ENCODE results near the gene CCDC144A. TPM values are rescaled to one million over a fixed set of nuclear protein-coding genes. Genes with fewer than 3 reads are reported as not detected.
A peak's percentile ranks its signal among the peaks of the same experiment; 100 is the strongest.
"Not testable (repeated sequence)": the region's sequence is repeated elsewhere in the genome, so short reads cannot be mapped to it uniquely, and the experiment has no call there.

CCDC144A gene
- total RNA-seq, 1 donor from 2014 or later, result 1.8 TPM

GRCh38 chr17:16750515-16750914 lies 60.5 kb downstream of the CCDC144A start:
- ATAC-seq (ENCODE audit: poor library complexity); DNase-seq; intact Hi-C loops (cut with DNase I): not testable (repeated sequence)

DNA sequence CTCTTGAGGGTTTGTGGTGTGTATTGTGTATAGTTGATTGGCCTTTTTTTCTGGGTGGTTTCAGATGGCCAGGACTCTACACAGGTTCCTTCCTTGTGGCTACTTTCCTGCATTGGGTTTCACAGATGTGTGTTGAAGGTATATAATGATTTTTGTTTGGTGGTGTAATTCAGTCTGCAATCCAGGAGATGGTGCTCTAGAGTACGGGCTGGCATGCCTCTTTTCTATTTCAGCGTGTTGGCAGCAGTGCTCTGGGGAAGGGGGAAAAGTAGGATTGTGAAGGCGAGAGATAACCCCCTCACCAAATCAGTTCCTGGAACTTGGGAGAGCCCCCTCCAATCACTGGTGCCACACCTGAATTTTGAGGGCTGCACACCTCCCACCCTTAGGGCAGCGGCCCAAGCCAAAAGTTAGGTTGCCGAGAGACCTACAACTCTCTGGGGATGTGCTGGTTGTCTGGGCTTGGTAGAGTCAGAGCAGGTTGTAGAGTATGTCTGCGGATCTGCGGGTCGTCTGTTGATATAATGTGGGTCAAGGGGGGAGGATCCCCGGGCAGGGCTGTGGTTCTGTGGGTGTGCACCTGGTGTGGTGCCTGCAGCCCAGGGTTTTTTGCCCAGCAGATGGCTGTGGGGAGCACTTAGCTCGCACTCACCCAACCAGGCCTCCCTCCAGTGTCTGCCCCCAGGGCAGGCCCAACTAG lies 61.3 kb downstream of the CCDC144A start:
- DNase-seq; intact Hi-C loops (cut with DNase I): not testable (repeated sequence)
- peak; percentile 79 for ATAC-seq (ENCODE audit: poor library complexity)

DNA sequence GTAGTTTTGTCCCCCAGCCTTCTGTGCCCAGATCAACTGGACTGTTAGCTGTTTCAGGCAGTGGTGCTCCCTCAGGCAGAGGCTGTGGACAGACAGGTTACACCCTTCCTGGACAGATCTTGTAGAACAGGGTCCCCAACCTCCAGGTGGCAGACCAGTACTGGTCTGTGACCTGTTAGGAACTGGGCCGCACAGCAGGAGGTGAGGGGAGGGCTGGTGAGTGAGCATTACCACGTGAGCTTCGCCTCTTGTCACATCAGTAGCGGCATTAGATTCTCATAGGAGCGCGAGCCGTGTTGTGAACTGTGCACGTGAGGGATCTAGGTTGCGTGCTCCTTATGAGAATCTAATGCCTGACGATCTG lies 61.9 kb downstream of the CCDC144A start:
- DNase-seq; ATAC-seq (ENCODE audit: poor library complexity); intact Hi-C loops (cut with DNase I): not testable (repeated sequence)

GRCh38 chr17:16757520-16757919 lies 67.5 kb downstream of the CCDC144A start:
- DNase-seq; ATAC-seq (ENCODE audit: poor library complexity); intact Hi-C loops (cut with DNase I): not testable (repeated sequence)

DNA sequence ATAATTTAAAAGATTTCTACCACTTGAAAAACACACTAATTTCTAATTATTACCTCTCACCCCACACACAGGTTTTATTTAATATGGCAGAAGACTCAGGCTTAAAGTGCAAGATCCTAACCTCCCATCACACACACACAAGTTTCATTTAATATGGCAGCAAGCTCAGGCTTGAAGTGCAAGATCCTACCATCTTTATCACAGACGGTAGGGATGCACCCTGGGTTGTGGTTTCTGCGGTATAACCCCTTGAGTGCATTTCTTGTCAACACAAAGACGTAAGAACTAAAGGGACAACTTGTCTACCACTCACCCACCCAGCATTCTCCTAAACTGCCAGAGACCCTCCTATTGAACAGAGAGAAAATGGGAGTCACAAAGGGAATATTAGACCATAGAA lies 68.1 kb downstream of the CCDC144A start:
- intact Hi-C loops (cut with DNase I); ATAC-seq (ENCODE audit: poor library complexity): not testable (repeated sequence)

DNA sequence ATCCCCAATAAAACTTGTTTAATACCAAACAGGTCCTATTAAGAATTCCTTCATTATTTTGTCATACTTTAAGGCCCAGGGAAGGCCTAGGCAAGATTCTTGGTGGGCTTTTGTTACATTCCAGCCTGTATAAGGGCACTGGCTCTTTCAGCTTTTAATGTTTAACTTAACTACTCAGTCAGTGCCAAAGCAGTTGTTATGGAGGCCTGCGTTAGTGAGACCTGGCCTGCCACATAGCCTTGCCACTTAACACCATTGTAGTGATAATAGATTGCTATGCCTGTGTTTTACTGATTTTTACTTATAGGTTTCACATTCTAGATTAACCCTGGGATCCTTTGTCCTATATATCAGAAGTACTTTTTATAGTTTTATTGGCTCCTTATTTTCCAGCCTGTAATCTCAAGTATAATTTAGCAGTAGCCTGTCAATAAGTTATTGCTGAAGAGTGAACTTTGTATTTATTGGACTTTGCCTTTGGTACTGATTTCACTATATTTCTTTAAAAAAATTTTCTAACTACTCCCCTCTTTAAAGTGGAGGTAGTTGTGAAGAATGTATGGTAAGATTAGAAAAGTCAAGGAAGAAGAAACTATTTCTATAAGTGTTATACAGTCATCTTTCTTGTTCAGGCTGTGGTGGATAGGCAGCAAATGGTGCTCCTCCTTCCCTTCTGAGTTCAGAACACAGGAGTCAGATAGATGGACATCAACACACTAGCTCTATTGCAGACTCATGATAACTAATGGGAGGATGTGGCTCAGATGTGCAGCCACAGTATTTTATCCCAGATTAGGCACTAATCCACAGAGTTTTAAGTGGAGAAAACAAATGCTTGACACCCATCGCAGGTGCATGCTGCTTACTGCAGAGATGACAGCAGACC lies 78.5 kb downstream of the CCDC144A start:
- intact Hi-C loops (cut with DNase I); DNase-seq; ATAC-seq (ENCODE audit: poor library complexity): not testable (repeated sequence)

More for the DNA sequence above, 68.1 kb downstream of the CCDC144A start:
- not testable (repeated sequence) for DNase-seq

GRCh38 chr17:16772394-16773145 lies 82.5 kb downstream of the CCDC144A start:
- DNase-seq; intact Hi-C loops (cut with DNase I); ATAC-seq (ENCODE audit: poor library complexity): not testable (repeated sequence)

DNA sequence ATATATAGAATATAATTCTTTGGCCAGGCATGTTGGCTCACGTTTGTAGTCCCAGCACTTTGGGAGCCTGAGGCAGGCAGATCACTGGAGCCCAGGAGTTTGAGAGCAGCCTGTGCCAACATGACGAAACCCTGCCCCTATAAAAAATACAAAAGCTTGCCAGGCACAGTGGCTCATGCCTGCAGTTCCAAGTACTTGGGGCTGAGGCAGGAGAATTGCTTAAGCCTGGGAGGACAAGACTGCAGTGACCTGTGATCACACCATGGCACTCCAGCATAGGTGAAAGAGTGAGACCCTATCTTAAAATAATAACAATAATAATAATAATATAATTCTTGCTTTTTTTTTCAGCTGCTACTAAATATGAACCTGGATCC lies 83.1 kb downstream of the CCDC144A start:
- DNase-seq; intact Hi-C loops (cut with DNase I): not testable (repeated sequence)
- ATAC-seq (ENCODE audit: poor library complexity), result peak; percentile 79

GRCh38 chr17:16787851-16788250 lies 97.8 kb downstream of the CCDC144A start:
- intact Hi-C loops (cut with DNase I); DNase-seq; ATAC-seq (ENCODE audit: poor library complexity): not testable (repeated sequence)

DNA sequence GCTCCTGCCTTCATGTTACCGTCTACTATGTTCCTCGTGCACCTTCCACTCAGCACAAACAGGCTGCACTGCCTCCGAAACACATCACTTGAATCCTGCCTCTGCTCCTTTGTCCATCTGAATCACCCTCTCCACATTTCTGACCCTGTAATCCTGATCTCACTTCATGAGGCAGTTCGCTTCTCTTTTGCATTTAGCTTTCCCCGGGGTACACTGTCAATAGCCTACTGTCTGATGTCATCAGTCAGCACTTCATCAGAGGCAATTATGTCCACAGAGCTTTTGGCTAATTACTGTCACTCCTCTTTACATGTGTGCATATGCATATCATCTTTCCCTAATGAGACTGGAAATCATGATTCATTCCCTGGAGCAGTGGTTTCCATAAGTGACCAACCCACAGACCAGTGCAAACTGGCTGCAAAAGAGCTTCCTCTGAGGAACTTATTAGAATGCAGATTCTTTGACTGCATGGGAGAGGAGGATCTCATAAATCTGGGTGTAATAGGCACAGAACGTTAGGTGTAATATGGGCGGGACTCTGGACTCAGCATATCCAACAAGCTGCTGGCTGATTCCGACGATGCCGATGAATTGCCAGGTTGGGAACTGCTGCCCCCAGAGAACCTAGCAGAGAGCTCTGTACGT lies 99.0 kb downstream of the CCDC144A start:
- DNase-seq; intact Hi-C loops (cut with DNase I); ATAC-seq (ENCODE audit: poor library complexity): not testable (repeated sequence)

DNA sequence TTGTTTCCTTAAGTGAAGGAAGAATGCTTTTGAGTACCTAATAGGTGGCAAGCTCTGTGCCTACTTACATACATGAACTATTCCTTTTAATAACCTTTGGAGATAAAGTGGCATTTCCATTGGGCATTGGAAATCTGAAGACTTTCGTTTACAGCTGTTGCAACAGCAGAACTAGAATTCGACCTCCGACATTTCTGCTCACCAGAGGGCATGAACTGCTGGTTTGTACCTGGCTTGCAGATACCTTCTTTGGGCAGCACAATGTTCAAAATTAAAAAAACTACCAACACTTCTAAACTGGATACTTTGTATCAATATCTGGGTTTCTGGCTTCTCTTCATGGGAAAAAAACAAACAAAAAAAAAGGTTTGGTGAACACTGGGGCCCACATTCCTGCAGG lies 99.6 kb downstream of the CCDC144A start:
- ATAC-seq (ENCODE audit: poor library complexity); DNase-seq; intact Hi-C loops (cut with DNase I): not testable (repeated sequence)

DNA sequence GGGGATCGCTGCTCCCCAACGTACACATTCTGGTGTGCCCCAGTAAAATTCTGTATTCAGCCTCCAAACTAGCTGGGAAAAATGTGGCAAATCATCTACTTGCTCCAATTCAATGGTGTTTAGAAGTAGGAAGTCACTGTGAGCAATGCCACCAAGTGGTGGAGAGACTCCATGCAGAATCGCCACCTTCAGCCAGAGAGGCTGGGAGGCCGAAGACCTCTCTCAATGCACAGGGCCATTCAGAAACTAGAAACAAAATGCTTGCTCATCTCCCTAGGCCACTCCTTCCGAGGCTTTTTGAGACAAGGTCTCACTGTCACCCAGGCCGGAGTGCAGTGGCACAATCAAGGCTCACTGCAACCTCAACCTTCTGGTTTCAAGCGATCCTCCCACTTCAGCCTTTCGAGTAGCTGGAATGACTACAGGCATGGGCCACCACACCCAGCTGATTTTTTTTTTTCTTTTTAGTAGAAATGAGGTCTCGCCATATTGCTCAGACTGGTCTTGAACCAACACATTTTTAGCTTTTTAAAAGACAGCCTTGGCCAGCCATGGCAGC lies 100.4 kb downstream of the CCDC144A start:
- intact Hi-C loops (cut with DNase I); DNase-seq; ATAC-seq (ENCODE audit: poor library complexity): not testable (repeated sequence)

DNA sequence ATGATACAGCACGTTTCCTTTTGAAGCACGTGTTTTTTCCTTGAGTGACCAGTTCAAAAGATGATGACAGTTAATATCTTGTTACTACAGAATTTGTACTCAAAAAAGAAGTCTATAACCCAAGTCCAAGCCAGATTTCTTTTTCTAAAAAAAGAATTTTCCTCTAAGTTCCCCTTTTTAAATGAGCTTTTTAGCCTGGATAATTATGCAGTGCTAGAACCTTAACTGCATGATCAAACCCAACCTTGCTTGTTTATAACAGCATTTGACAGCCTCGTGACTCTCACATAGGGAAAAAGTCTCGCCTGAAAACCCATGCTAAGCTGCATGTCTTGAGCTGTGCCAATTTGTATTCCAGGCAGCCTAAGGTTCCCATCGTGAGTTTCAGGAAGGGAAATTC lies 104.2 kb downstream of the CCDC144A start:
- DNase-seq; ATAC-seq (ENCODE audit: poor library complexity); intact Hi-C loops (cut with DNase I): not testable (repeated sequence)

DNA sequence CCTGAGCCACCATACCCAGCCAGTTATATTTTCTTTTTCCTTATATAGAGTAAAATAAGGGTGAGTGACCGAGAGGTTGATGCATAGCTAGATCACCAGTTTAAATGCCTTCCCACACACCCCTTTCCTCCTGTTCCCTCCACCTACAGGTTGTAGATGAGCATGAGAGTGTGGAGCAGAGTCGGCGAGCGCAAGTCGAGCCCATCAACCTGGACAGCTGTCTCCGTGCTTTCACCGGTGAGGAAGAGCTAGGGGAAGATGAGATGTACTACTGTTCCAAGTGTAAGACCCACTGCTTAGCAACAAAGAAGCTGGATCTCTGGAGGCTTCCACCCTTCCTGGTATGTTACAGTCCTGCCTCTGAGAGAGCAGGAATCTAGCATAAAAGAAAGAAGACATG lies 105.9 kb downstream of the CCDC144A start:
- DNase-seq; intact Hi-C loops (cut with DNase I); ATAC-seq (ENCODE audit: poor library complexity): not testable (repeated sequence)

DNA sequence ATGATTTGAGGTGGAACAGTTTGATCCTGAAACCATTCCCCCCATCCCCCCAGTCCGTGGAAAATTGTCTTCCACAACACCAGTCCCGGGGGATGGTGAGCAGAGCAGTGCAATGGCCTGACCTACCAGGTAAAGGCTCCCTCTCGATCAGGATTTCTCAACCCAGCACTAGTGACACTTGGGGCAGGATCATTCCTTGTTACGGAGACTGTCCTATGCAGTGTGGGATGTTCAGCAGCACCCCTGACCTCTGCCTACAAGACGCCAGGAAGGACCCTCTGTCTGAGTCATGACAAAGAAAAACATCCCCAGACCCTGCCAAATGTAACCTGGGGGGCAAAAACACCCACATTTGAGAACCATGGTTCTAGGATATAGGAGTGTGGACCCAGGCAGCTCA lies 114.8 kb downstream of the CCDC144A start:
- DNase-seq; intact Hi-C loops (cut with DNase I); ATAC-seq (ENCODE audit: poor library complexity): not testable (repeated sequence)

DNA sequence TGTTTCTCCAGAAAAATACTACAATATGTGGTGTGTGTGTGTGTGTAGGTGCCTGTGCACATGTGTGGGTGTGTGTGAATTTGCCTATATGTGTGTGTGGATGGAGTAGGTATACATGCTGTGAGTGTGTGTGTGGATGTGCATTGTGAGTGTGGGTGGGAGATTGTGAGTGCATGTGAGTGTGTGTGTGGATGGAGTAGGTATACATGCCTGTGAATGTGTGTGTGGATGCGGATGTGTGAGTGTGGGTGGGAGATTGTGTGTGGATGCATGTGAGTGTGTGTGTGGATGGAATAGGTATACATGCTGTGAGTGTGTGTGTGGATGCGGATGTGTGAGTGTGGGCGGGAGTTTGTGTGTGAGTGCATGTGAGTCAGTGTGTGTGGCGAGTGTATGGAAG lies 116.6 kb downstream of the CCDC144A start:
- intact Hi-C loops (cut with DNase I); ATAC-seq (ENCODE audit: poor library complexity): not testable (repeated sequence)

GRCh38 chr17:16807620-16808019 lies 117.6 kb downstream of the CCDC144A start:
- DNase-seq; ATAC-seq (ENCODE audit: poor library complexity); intact Hi-C loops (cut with DNase I): not testable (repeated sequence)

More for the DNA sequence above, 116.6 kb downstream of the CCDC144A start:
- DNase-seq, result not testable (repeated sequence)

DNA sequence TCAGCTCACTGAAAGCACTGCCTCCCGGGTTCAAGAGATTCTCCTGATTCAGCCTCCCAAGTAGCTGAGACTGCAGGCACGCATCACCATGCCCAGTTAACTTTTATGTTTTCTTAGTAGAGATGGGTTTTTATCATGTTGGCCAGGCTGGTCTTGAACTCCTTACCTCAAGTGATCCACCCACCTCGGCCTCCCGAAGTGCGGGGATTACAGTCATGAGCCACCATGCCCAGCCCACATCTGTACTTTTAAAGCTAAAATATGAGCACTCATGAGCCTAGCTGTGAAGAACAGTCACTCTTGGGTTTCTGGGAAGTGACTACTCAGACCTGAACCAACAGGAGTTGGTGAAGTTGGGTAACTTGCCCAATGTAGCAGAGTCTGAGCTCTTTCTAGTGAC lies 120.2 kb downstream of the CCDC144A start:
- intact Hi-C loops (cut with DNase I), result not testable (repeated sequence)

More for the DNA sequence above, 120.2 kb downstream of the CCDC144A start:
- not testable (repeated sequence) for DNase-seq; ATAC-seq (ENCODE audit: poor library complexity)

Measured in Right ventricle myocardium superior (tissue), 1 donor.